Measurements from ENCODE around the gene ZNF445. TPM values are rescaled to one million over a fixed set of nuclear protein-coding genes. Genes with fewer than 3 reads are reported as not detected.

Gene ZNF445
- total and polyA plus RNA-seq, 2 of the 8 experiments (the other 6 are each of a cell fraction or from before 2014, with no cell fraction given) = 3.3 to 26.3 TPM

- TF ChIP-seq RAD21 (IDR thresholded peaks at IDR 0.05 in 1 of 2, conservative IDR thresholded peaks at IDR 0.05 in 1 of 2; ENCODE audit: low read depth in 2 of 2, low read length in 2 of 2) = no peak
- TF ChIP-seq SIN3A (conservative IDR thresholded peaks at IDR 0.05 in 1 of 2, IDR thresholded peaks at IDR 0.05 in 1 of 2; ENCODE audit: low read depth in 1 of 2, low read length in 2 of 2) = no peak
- no peak for TF ChIP-seq GABPA (IDR thresholded peaks at IDR 0.05; ENCODE audit: borderline replicate concordance, insufficient read depth, low read length)
- no peak for TF ChIP-seq RXRA (IDR thresholded peaks at IDR 0.05; ENCODE audit: insufficient read depth, low read depth, low read length)
- TF ChIP-seq TEAD4 (IDR thresholded peaks at IDR 0.05; ENCODE audit: low read depth, low read length) = no peak
- TF ChIP-seq SAP30 (IDR thresholded peaks at IDR 0.05; ENCODE audit: insufficient read depth, insufficient replicate concordance, low read length) = no peak
These were observed 23.2 kb downstream of the ZNF445 start (continued) for GRCh38 chr3:44454258-44454657.
